Activated effector memory CD4-positive, alpha-beta T cell treated with Interleukin-2 at 50 U/mL for 16 hours (primary cell): ENCODE data around the gene PRSS35.
"Not testable (repeated sequence)": the region's sequence is repeated elsewhere in the genome, so short reads cannot be mapped to it uniquely, and the experiment has no call there.

Experiments used
- DNase-seq: peaks from one replicate; pipeline ENCODE4 v3.0.0-alpha.2; 2020

Gene PRSS35

GRCh38 chr6:83511901-83512681 is at the start of gene PRSS35:
TSS of gene PRSS35 (plus strand) at chr6:83512534. CDS start at chr6:83523442, 10,908 bp downstream.
- DNase-seq: no peak

- DNase-seq: no peak
These were observed 48.4 kb upstream of the PRSS35 start for GRCh38 chr6:83463886-83464285.

GRCh38 chr6:83464381-83465140 is 47.8 kb upstream of the PRSS35 start:
- DNase-seq: no peak

- DNase-seq: no peak
These were observed 46.0 kb upstream of the PRSS35 start for GRCh38 chr6:83466328-83466727.

- DNase-seq: no peak
These were observed 44.7 kb upstream of the PRSS35 start for GRCh38 chr6:83467620-83468036.

GRCh38 chr6:83470001-83470400 is 42.3 kb upstream of the PRSS35 start:
- DNase-seq: no peak

GRCh38 chr6:83470587-83470986 is 41.7 kb upstream of the PRSS35 start:
- no peak for DNase-seq

- no peak for DNase-seq
These were observed 39.6 kb upstream of the PRSS35 start for GRCh38 chr6:83472767-83473166.

- no peak for DNase-seq
These were observed 38.0 kb upstream of the PRSS35 start for GRCh38 chr6:83474309-83474708.

- DNase-seq: no peak
These were observed 35.4 kb upstream of the PRSS35 start for GRCh38 chr6:83476971-83477370.

- no peak for DNase-seq
These were observed 32.9 kb upstream of the PRSS35 start for GRCh38 chr6:83479389-83479788.

GRCh38 chr6:83480470-83480869 is 31.9 kb upstream of the PRSS35 start:
- no peak for DNase-seq

- DNase-seq: not testable (repeated sequence)
These were observed 30.4 kb upstream of the PRSS35 start for GRCh38 chr6:83481938-83482337.

- no peak for DNase-seq
These were observed 23.9 kb upstream of the PRSS35 start for GRCh38 chr6:83488448-83488847.

GRCh38 chr6:83488861-83489260 is 23.5 kb upstream of the PRSS35 start:
- no peak for DNase-seq

GRCh38 chr6:83490217-83490807 is 22.0 kb upstream of the PRSS35 start:
- no peak for DNase-seq

GRCh38 chr6:83505356-83505755 is 7.0 kb upstream of the PRSS35 start:
- no peak for DNase-seq

GRCh38 chr6:83509441-83509840 is 2.9 kb upstream of the PRSS35 start:
- no peak for DNase-seq

GRCh38 chr6:83510791-83511190 is 1.5 kb upstream of the PRSS35 start:
- DNase-seq: no peak

- DNase-seq: no peak
These were observed 1.1 kb upstream of the PRSS35 start for GRCh38 chr6:83511266-83511665.

GRCh38 chr6:83514466-83514865 is 2.1 kb downstream of the PRSS35 start:
- no peak for DNase-seq

- no peak for DNase-seq
These were observed 2.6 kb downstream of the PRSS35 start for GRCh38 chr6:83514866-83515466.

GRCh38 chr6:83517500-83517899 is 5.2 kb downstream of the PRSS35 start:
- no peak for DNase-seq
